Endodermal cell (in vitro differentiated cells): Measurements from ENCODE around the gene DHRS11. TPM values are rescaled to one million over a fixed set of nuclear protein-coding genes. Genes with fewer than 3 reads are reported as not detected.
A peak's percentile ranks its signal among the peaks of the same experiment; 100 is the strongest.

Source experiments
- DNase-seq: peaks from one replicate; pipeline ENCODE4 v3.0.0-alpha.2; 2017
- H3K27ac ChIP-seq: 2 replicates; pipeline ENCODE4 v1.5.1; 2013; ENCODE audit warnings: mild to moderate bottlenecking, low read depth, low read length, moderate library complexity
- H3K27me3 ChIP-seq: 2 replicates; pipeline ENCODE4 v1.6.1; 2013; ENCODE audit warnings: mild to moderate bottlenecking, low read length, moderate library complexity; ENCODE audit not compliant: insufficient read depth, control insufficient read depth, poor library complexity, severe bottlenecking
- H3K36me3 ChIP-seq: 2 replicates; pipeline ENCODE4 v1.7.0; 2013; ENCODE audit warnings: mild to moderate bottlenecking, low read length, moderate library complexity; ENCODE audit not compliant: control insufficient read depth, insufficient read depth
- H3K4me1 ChIP-seq: one replicate; pipeline ENCODE4 v1.7.0; 2013; ENCODE audit warnings: low read length; ENCODE audit not compliant: control insufficient read depth, insufficient read depth
- H3K4me3 ChIP-seq: 2 replicates; pipeline ENCODE4 v1.5.1; 2013; ENCODE audit warnings: mild to moderate bottlenecking, low read length, moderate library complexity
- H3K9ac ChIP-seq: 2 replicates; pipeline ENCODE4 v1.6.1; 2013; ENCODE audit warnings: mild to moderate bottlenecking, low read length, moderate library complexity; ENCODE audit not compliant: poor library complexity, severe bottlenecking; ENCODE audit errors: extremely low read depth
- H3K9me3 ChIP-seq: 2 replicates; pipeline ENCODE4 v1.6.1; 2013; ENCODE audit warnings: mild to moderate bottlenecking, low read length, moderate library complexity; ENCODE audit not compliant: control insufficient read depth
- H3K27ac Mint-ChIP-seq: 2 replicates; pipeline ENCODE4 v1.8.0; 2020; ENCODE audit warnings: mixed read lengths
- H3K27me3 Mint-ChIP-seq: 2 replicates; pipeline ENCODE4 v1.8.0; 2021; ENCODE audit warnings: mild to moderate bottlenecking, mixed read lengths; ENCODE audit not compliant: insufficient read depth
- H3K36me3 Mint-ChIP-seq: 2 replicates; pipeline ENCODE4 v1.8.0; 2020; ENCODE audit warnings: low read depth, mixed read lengths
- H3K4me1 Mint-ChIP-seq: 2 replicates; pipeline ENCODE4 v1.8.0; 2020; ENCODE audit warnings: mixed read lengths
- H3K4me3 Mint-ChIP-seq: 2 replicates; pipeline ENCODE4 v1.8.0; 2020; ENCODE audit warnings: mild to moderate bottlenecking, moderate library complexity, mixed read lengths
- H3K9me3 Mint-ChIP-seq: 2 replicates; pipeline ENCODE4 v1.8.0; 2020; ENCODE audit warnings: mild to moderate bottlenecking, mixed read lengths
- CTCF ChIP-seq: fragments of 200-600 bp; sonication (generic); conservative IDR thresholded peaks from 2 replicates; pipeline ENCODE4 v1.5.0; 2021; ENCODE audit warnings: antibody characterized with exemption, mild to moderate bottlenecking
- WGBS, 2 experiments: methylation state at CpG; one replicate each; pipeline versions ENCODE4 v1.1.5 to v1.1.7; 2013; ENCODE audit warnings: missing lambda C conversion rate in 2 of 2, mixed read lengths in 1 of 2; ENCODE audit not compliant: insufficient coverage in 1 of 2, insufficient read length in 1 of 2; 5-methylcytosine and 5-hydroxymethylcytosine counted together
- total RNA-seq, 2 donors: library from RNA; stranded (reverse); fragmentation: NEBNext Ultra II Directional in 1 of 2; extraction: Animal tissue kit (Norgen Biotek cat#: 25700) in 1 of 2; gene quantifications; 2 replicates in 1 of 2; 3 replicates in 1 of 2; pipeline ENCODE4 v1.2.1, GENCODE V29; 2021

Gene DHRS11
- total RNA-seq, 2 donors from 2014 or later = 25.5 to 28.5 TPM

GRCh38 chr17:36546418-36547093, 45.1 kb upstream of the DHRS11 start:
- Mint-ChIP-seq H3K36me3 (peaks cover 12% of the 10 kb centered on the region), H3K4me3 (peak overlapping the region; percentile 93), H3K27me3 (no peaks in the 10 kb centered on the region), H3K9me3 (no peaks in the 10 kb centered on the region), H3K4me1 (peaks cover 22% of the 10 kb centered on the region), H3K27ac (peak overlapping the region; percentile 95)
- no peak for DNase-seq
- Histone ChIP-seq H3K9me3 (no peaks in the 10 kb centered on the region), H3K27me3 (no peaks in the 10 kb centered on the region), H3K27ac (peak overlapping the region; percentile 94), H3K9ac (peak overlapping the region; percentile 92), H3K4me3 (peak overlapping the region; percentile 99), H3K36me3 (peaks cover 37% of the 10 kb centered on the region), H3K4me1 (no peaks in the 10 kb centered on the region)
- no peak for TF ChIP-seq CTCF
- 37 to 40% methylated on average over 7 of the region's 7 CpGs for WGBS, 2 experiments

- Mint-ChIP-seq H3K27me3 (no peaks in the 10 kb centered on the region), H3K4me1 (peaks cover 22% of the 10 kb centered on the region), H3K9me3 (no peaks in the 10 kb centered on the region), H3K36me3 (peaks cover 12% of the 10 kb centered on the region), H3K4me3 (peak overlapping the region; percentile 93), H3K27ac (peak overlapping the region; percentile 48)
- TF ChIP-seq CTCF = no peak
- Histone ChIP-seq H3K27ac (no peak overlapping the region), H3K4me3 (peak overlapping the region; percentile 99), H3K9ac (peak overlapping the region; percentile 92), H3K36me3 (peaks cover 37% of the 10 kb centered on the region), H3K9me3 (no peaks in the 10 kb centered on the region), H3K27me3 (no peaks in the 10 kb centered on the region), H3K4me1 (no peaks in the 10 kb centered on the region)
- DNase-seq = no peak
Observed at GRCh38 chr17:36547776-36548175, 43.9 kb upstream of the DHRS11 start.

GRCh38 chr17:36550491-36551417, 40.9 kb upstream of the DHRS11 start:
- 95% methylated on average over 8 of the region's 8 CpGs for WGBS, 2 experiments
- peaks cover 19% of the 10 kb centered on the region for H3K4me1 Mint-ChIP-seq
- no peak overlapping the region for H3K4me3 Mint-ChIP-seq
- peaks cover 18% of the 10 kb centered on the region for H3K36me3 Mint-ChIP-seq
- H3K27ac Mint-ChIP-seq = peak overlapping the region; percentile 5
- no peak overlapping the region for H3K27ac ChIP-seq
- H3K36me3 ChIP-seq = peaks cover 59% of the 10 kb centered on the region
- no peaks in the 10 kb centered on the region for H3K27me3 ChIP-seq
- TF ChIP-seq CTCF = no peak
- H3K9me3 ChIP-seq = no peaks in the 10 kb centered on the region
- H3K4me3 ChIP-seq = no peak overlapping the region
- no peaks in the 10 kb centered on the region for H3K27me3 Mint-ChIP-seq
- no peaks in the 10 kb centered on the region for H3K4me1 ChIP-seq
- DNase-seq = no peak
- H3K9ac ChIP-seq = no peak overlapping the region
- no peaks in the 10 kb centered on the region for H3K9me3 Mint-ChIP-seq
